NB4 (cell line): ENCODE results near the gene C19orf47.
A peak's percentile ranks its signal among the peaks of the same experiment; 100 is the strongest.

ENCODE experiments used
- DNase-seq: peaks from one replicate; pipeline ENCODE4 v3.0.0; 2010; ENCODE audit warnings: low read depth
- H3K4me3 ChIP-seq: one replicate; pipeline ENCODE4 v1.5.1; 2011; ENCODE audit warnings: mild to moderate bottlenecking, low read depth, low read length, moderate library complexity
- MYC ChIP-seq: IDR thresholded peaks from 2 replicates; pipeline ENCODE4 v1.6.1; 2011; ENCODE audit warnings: low read depth, low read length
- POLR2A ChIP-seq: IDR thresholded peaks from 2 replicates; pipeline ENCODE4 v1.6.1; 2011; ENCODE audit warnings: mild to moderate bottlenecking; ENCODE audit not compliant: insufficient read length; ENCODE audit errors: extremely low read depth
- TF ChIP-seq, protein P1 (sequence below): IDR thresholded peaks from one replicate; pipeline ENCODE4 v1.5.1; 2012; ENCODE audit warnings: low read depth, low read length
- TF ChIP-seq, protein P2 (sequence below): IDR thresholded peaks from 2 replicates; pipeline ENCODE4 v1.6.1; 2011; ENCODE audit warnings: low read depth, low read length

C19orf47 gene

DNA sequence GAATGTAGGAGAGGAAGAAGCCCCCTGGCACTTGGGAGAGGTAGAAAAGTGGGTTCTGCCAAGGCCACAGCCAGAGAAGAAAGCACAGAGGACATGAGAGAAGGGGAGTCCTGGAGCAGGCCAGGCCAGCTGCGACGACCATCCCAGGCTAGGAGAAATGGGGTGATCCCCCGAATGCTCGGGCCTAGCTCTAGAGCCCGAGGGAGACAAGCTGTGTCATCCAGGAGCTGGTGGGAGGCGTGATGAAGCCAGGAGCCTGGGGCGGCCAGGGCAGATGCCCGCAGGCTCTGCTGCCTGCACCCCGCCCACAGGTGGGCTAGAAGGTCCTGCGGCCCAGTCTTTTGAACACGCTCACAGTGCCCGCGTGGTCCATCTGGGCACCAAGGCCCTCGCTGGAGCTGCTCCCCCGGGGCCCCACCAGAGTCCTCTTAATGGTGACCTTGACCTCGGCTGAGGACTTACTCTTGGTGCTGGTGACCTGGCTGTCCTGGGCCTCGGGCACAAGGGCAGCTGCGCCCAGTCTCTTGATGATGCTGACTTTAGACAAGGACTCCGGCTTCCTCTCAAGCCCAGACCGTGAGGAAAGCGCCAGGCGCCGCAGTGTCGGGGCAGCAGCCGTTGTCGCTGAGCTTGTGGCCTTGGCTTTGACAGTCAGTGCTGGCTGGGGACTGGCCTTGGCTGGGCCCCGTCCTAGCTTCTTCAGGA, 26.5 kb downstream of the C19orf47 start:
- TF ChIP-seq MYC: no peak
- TF ChIP-seq, protein P1, sequence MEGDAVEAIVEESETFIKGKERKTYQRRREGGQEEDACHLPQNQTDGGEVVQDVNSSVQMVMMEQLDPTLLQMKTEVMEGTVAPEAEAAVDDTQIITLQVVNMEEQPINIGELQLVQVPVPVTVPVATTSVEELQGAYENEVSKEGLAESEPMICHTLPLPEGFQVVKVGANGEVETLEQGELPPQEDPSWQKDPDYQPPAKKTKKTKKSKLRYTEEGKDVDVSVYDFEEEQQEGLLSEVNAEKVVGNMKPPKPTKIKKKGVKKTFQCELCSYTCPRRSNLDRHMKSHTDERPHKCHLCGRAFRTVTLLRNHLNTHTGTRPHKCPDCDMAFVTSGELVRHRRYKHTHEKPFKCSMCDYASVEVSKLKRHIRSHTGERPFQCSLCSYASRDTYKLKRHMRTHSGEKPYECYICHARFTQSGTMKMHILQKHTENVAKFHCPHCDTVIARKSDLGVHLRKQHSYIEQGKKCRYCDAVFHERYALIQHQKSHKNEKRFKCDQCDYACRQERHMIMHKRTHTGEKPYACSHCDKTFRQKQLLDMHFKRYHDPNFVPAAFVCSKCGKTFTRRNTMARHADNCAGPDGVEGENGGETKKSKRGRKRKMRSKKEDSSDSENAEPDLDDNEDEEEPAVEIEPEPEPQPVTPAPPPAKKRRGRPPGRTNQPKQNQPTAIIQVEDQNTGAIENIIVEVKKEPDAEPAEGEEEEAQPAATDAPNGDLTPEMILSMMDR: no peak
- no peak for DNase-seq
- H3K4me3 ChIP-seq: no peak overlapping the region

DNA sequence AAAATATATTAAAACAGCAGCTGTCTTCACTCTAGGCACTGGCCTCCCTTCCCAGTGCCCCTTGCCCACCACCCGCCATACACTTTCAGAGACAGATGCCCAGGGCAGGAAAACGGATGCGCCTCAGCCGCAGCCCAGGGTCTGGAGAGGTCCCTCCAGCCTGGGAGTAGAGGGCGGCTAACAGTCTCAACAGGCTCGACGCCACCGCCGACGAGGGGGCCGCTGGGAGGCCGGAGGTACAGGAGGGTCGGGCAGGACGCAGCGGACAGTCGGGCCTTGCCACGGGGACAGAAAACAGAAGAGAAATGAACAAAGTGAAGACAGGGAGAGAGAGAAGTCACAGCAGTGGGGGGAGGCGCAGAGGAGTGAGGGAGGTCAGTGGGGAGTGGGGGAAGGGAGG, 27.1 kb downstream of the C19orf47 start:
- no peak overlapping the region for H3K4me3 ChIP-seq
- no peak for DNase-seq
- TF ChIP-seq, protein P1: no peak
- TF ChIP-seq POLR2A (no peak), MYC (no peak)
- TF ChIP-seq, protein P2, sequence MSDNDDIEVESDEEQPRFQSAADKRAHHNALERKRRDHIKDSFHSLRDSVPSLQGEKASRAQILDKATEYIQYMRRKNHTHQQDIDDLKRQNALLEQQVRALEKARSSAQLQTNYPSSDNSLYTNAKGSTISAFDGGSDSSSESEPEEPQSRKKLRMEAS: no peak

DNA sequence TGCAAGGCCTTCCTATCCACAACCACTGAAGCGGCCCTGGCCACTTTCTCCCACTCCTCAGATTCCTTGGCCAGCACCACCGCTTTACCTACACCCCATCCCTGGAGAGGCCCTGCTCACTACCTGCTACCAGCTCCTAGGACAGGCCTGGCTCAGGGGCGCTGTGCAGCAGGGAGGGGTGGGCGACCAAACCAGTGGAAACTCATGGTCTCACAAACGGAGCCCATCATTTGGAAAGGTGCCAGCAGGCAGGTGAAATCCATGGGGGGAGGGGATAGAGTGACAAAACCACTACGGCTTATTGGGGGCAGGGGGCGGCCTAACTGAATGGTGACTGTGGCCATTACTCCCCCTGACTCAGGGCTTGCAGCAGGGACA, 27.6 kb downstream of the C19orf47 start:
- H3K4me3 ChIP-seq: no peak overlapping the region
- TF ChIP-seq POLR2A (no peak), MYC (no peak)
- TF ChIP-seq, protein P2: no peak
- TF ChIP-seq, protein P1: no peak
- DNase-seq: no peak

DNA sequence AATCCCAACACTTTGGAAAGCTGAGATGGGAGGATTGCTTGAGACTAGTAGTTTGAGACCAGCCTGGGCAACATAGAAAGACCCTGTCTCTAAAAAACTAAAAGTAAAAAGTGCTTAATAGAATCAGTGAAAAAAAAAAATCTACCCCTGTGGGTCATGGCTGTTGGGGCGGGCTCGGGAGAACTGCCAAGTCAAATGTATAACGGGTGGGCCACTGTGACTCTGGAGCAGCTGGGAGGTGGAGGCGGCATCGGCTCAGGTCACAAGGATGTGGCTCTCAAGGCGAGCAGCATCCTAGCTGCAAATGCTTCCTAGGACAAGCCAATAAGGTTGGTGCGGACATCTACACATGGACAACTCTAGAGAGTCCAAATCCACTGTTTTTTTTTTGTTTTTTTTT, 30.9 kb downstream of the C19orf47 start:
- no peak overlapping the region for H3K4me3 ChIP-seq
- TF ChIP-seq, protein P1: no peak
- no peak for TF ChIP-seq POLR2A
- no peak for DNase-seq

DNA sequence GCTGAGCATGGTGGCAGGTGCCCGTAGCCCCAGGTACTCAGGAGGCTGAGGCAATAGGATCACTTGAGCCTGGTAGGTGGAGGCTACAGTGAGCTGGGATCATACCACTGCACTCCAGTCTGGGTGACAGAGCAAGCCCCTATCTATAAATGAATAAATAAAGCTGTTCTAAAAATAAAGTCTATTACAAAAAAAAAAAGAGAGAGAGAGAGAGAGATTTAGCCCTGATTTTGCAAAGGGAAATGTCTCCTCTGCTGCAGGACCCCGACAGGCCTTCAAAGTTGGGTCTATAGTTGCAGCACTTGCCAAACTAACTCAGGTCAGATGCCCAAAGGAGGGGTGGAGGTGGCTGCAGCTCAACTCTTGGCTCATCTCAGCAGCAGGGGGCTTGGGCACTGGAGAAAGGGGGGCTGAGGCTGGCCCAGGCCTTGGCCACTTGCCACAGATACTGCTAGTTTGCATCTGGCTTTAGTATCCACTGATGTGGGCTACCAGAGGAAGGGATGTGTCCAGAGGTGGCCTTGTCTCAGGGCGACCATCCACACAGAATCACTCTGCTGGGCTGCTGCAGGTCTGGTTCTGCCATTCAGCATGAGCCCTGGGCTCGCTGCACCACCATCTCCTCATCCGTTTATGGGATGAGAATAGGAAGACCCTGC, 32.3 kb downstream of the C19orf47 start:
- TF ChIP-seq, protein P1: no peak
- TF ChIP-seq, protein P2: no peak
- TF ChIP-seq MYC: no peak
- no peak for TF ChIP-seq POLR2A
- no peak overlapping the region for H3K4me3 ChIP-seq
- DNase-seq: no peak

DNA sequence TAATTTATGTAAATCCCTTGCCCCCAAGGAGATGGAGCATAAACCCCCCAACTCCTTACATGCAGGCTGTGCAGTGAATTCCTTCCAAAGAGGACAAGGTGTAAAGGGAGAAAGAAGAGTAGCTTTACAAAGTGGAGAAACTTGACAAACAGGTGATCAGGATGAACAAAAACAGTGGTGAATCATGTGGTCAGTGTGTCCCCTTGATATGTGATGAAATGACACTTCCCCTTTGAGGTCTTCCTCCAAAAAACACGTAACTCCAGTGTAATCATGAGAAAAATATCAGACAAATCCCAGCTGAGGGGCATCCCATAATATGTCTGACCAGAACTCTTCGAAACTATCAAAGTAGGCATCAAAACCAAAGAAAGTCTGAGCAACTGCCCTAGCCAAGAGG, 33.5 kb downstream of the C19orf47 start:
- TF ChIP-seq POLR2A: no peak
- TF ChIP-seq, protein P2: no peak
- TF ChIP-seq, protein P1: no peak
- H3K4me3 ChIP-seq: no peak overlapping the region
- peak; percentile 29 for DNase-seq
